HEK293T (cell line): ENCODE results near the gene HSD17B12.

Experiments used
- CTCF ChIA-PET: fragments of 350-600 bp; formaldehyde crosslinking; extraction: SDS; loops from one replicate; lab custom pipeline; 2021; ENCODE audit warnings: antibody characterized with exemption, inconsistent platforms; lab: Yijun Ruan, JAX
- POLR2A ChIA-PET: fragments of 350-600 bp; formaldehyde crosslinking; extraction: SDS; loops from one replicate; lab custom pipeline; 2020; ENCODE audit warnings: antibody characterized with exemption, inconsistent platforms; lab: Yijun Ruan, JAX
- DNase-seq: peaks from one replicate; pipeline ENCODE4 v3.0.0; 2012; ENCODE audit warnings: mixed read lengths; ENCODE audit errors: extremely low spot score
- ARNT ChIP-seq: fragments of 450-650 bp; IDR thresholded peaks from 2 replicates; pipeline ENCODE4 v1.6.1; 2017; ENCODE audit warnings: mild to moderate bottlenecking
- BHLHE40 ChIP-seq: fragments of 450-650 bp; IDR thresholded peaks from 2 replicates; pipeline ENCODE4 v1.6.1; 2016; ENCODE audit warnings: mild to moderate bottlenecking, moderate library complexity, borderline replicate concordance
- CTBP1 ChIP-seq: fragments of 450-650 bp; IDR thresholded peaks from 2 replicates; pipeline ENCODE4 v1.6.1; 2016; ENCODE audit warnings: borderline replicate concordance
- ELF4 ChIP-seq: fragments of 450-650 bp; IDR thresholded peaks from 2 replicates; pipeline ENCODE4 v1.6.1; 2017; ENCODE audit warnings: antibody characterized with exemption
- FOXA1 ChIP-seq: fragments of 450-650 bp; IDR thresholded peaks from 2 replicates; pipeline ENCODE4 v1.6.1; 2016; ENCODE audit warnings: mild to moderate bottlenecking
- FOXK2 ChIP-seq: fragments of 450-650 bp; IDR thresholded peaks from 2 replicates; pipeline ENCODE4 v1.6.1; 2016; ENCODE audit warnings: mild to moderate bottlenecking
- FOXM1 ChIP-seq: fragments of 450-650 bp; IDR thresholded peaks from 2 replicates; pipeline ENCODE4 v1.6.1; 2017; ENCODE audit warnings: mild to moderate bottlenecking, borderline replicate concordance
- HDGF ChIP-seq: fragments of 450-650 bp; IDR thresholded peaks from 2 replicates; pipeline ENCODE4 v1.6.1; 2017; ENCODE audit warnings: antibody characterized with exemption, borderline replicate concordance
- L3MBTL2 ChIP-seq: fragments of 450-650 bp; conservative IDR thresholded peaks from 2 replicates; pipeline ENCODE4 v1.6.1; 2016; ENCODE audit warnings: mild to moderate bottlenecking
- LEF1 ChIP-seq: fragments of 450-650 bp; IDR thresholded peaks from 2 replicates; pipeline ENCODE4 v1.6.1; 2017; ENCODE audit warnings: mild to moderate bottlenecking, borderline replicate concordance
- NFRKB ChIP-seq: fragments of 450-650 bp; IDR thresholded peaks from 2 replicates; pipeline ENCODE4 v1.6.1; 2016; ENCODE audit warnings: mild to moderate bottlenecking, moderate library complexity
- SP1 ChIP-seq: fragments of 450-650 bp; IDR thresholded peaks from 2 replicates; pipeline ENCODE4 v1.6.1; 2017
- SUZ12 ChIP-seq: fragments of 450-650 bp; IDR thresholded peaks from 2 replicates; pipeline ENCODE4 v1.6.1; 2016; ENCODE audit warnings: mild to moderate bottlenecking
- TARDBP ChIP-seq: fragments of 450-650 bp; IDR thresholded peaks from 2 replicates; pipeline ENCODE4 v1.6.1; 2016
- ZNF384 ChIP-seq: fragments of 450-650 bp; IDR thresholded peaks from 2 replicates; pipeline ENCODE4 v1.6.1; 2016
- TF ChIP-seq, protein P1 (sequence below): fragments of 450-650 bp; IDR thresholded peaks from 2 replicates; pipeline ENCODE4 v1.6.1; 2016

HSD17B12 gene

DNA sequence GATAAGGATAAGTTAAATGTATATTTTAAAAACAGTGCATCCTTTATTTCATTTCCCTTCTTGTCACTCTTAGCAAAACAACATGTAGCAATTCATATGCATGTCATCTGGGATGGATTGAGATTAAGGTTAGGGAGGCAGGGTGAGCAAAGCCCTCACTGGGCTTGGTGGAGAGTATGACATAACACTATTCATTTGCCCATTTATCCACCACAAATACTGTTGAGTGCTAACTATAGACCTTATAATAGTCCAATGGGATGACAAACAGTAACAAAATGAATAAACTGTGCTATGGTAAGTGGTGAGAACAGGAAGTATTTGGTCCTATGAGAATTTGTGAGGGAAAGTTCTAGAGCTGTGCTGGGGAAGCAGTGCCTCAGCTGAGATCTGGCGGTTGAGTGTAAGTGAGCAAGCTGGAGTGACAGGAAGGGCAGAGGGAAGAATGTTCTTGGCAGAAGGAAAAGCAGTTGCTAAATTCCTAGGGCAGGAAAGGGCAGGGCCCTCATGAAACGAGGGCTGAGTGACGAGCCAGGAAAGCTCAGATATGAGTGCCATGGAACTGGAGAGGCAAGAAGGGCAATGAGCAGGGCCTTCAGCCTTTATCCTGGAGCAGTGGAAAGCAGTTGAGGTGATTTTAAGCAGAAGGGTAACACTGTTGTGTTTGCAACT, 6.7 kb downstream of the HSD17B12 start:
- no peak for TF ChIP-seq CTBP1
- TF ChIP-seq SUZ12: no peak
- no peak for TF ChIP-seq ARNT
- no peak for TF ChIP-seq FOXA1
- no peak for TF ChIP-seq FOXK2
- no peak for TF ChIP-seq LEF1
- no peak for TF ChIP-seq TARDBP
- no peak for TF ChIP-seq ZNF384
- TF ChIP-seq NFRKB: no peak
- TF ChIP-seq, protein P1, sequence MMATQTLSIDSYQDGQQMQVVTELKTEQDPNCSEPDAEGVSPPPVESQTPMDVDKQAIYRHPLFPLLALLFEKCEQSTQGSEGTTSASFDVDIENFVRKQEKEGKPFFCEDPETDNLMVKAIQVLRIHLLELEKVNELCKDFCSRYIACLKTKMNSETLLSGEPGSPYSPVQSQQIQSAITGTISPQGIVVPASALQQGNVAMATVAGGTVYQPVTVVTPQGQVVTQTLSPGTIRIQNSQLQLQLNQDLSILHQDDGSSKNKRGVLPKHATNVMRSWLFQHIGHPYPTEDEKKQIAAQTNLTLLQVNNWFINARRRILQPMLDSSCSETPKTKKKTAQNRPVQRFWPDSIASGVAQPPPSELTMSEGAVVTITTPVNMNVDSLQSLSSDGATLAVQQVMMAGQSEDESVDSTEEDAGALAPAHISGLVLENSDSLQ: no peak
- TF ChIP-seq FOXM1: no peak
- no peak for TF ChIP-seq ELF4
- no peak for TF ChIP-seq L3MBTL2
- no peak for TF ChIP-seq SP1
- CTCF ChIA-PET: interaction anchor here (1.0 kb wide), 1 partner anchor 111 kb away, joined by 3 read pairs; no protein-coding TSS in a partner anchor
- POLR2A ChIA-PET: no interaction called here
- DNase-seq: no peak

DNA sequence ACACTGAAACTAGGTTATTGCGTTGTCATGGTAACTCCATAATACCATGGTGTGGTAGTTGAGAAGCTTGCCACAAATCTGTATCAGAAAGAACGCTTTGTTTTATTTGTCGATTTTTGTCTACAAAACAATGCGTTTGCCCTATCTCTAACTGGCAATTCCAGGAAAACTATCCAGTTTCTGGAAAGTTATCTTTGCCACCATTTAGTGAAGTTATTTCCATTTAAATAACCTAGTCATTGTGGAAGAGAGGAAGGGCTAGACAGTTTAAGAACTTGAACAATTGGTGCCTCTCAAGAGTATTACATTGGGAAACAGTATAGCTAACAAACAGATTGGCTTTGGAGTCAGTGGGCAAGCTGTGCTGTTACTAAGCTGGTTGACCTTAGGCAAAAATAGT, 7.9 kb downstream of the HSD17B12 start:
- ChIA-PET POLR2A (no interaction called here), CTCF (no interaction called here)
- TF ChIP-seq ARNT (no peak), LEF1 (no peak), BHLHE40 (no peak), HDGF (no peak), L3MBTL2 (no peak), SUZ12 (no peak), FOXM1 (no peak), ELF4 (no peak), FOXA1 (no peak), TARDBP (no peak)
- no peak for DNase-seq

DNA sequence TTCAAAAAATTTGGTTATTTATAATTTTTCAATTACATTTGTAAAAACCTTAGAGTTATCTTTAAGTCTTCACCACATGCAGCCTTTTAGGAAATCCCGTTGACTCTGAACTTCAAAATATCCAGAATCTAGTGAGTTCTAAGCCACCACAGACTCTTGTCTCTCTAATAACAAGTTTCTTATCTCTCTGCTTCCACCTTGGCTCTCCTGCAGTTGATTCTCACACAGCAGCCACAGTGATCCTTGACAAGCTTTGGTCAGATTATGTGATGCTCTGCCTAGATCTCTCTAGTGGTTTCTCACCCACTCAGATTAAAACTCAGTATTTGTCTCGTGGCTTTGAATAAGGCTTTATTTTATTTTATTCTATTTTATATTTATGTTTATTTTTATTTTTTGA, 8.6 kb downstream of the HSD17B12 start:
- POLR2A ChIA-PET: no interaction called here
- CTCF ChIA-PET: no interaction called here
- DNase-seq: no peak
- no peak for TF ChIP-seq L3MBTL2
- no peak for TF ChIP-seq FOXK2
- TF ChIP-seq FOXA1: no peak
- no peak for TF ChIP-seq TARDBP
- TF ChIP-seq SP1: no peak
- TF ChIP-seq CTBP1: no peak
- TF ChIP-seq BHLHE40: no peak
- no peak for TF ChIP-seq NFRKB

DNA sequence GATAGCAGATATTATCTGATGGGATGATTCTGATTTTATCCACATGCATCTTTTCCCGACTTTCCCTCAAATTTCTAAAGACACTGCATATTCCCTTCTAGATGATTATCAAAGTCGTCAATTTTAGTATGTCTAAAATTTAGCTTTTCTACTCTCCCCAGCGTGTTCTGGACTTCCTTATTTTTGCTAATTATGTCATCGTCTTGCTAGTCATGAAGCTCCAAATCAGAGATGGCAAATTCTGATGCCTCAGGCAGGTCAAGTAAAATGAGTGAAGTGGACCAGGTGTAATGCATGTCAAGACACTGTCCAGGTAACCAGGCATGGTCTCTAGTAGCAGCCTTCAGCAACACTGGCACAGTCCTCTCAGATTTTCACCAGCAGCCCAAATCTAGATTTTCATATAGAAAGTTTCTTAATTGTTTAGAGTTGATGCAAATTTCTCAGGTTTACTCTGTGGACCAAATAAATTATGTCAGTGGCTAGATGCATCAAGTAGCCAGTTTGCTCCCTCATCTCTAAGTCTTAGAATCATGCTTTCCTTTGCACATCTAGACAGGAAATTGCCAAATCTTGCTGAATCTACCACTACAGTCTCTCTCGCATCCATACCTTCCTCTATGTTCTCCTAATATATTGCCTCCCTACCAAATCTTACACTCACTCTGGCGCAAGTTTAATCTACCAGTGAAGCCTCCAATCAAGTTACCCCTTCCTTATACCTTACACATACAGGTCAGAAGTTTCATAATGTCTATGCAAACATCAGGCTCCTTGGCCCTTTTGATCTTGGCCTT, 10.6 kb downstream of the HSD17B12 start:
- TF ChIP-seq FOXM1 (no peak), FOXK2 (no peak)
- CTCF ChIA-PET: no interaction called here
- POLR2A ChIA-PET: no interaction called here
- no peak for DNase-seq

DNA sequence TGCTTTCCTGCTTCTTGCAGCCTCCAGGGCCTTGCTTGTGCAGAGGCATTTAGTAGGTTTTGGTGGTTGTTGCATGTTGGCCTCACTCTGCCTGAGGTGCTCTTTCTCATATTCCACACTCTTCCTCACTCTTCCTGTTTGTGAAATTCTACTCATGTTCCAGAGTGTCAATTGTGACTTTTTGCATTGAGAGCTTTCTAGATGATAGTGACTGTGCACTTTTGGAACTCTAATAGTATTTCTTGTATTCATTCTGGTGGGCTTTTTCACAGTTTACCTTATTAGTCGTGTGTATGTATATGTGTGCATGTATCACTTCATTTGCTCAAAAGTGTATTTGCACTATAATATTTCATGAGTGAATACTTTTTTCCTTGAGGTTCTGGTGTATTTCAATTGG, 11.3 kb downstream of the HSD17B12 start:
- ChIA-PET POLR2A (no interaction called here), CTCF (no interaction called here)
- DNase-seq: no peak
- TF ChIP-seq SP1 (no peak), NFRKB (no peak), TARDBP (no peak), ARNT (no peak), HDGF (no peak), ZNF384 (no peak), SUZ12 (no peak), ELF4 (no peak), FOXK2 (no peak), FOXM1 (no peak), BHLHE40 (no peak), CTBP1 (no peak), L3MBTL2 (no peak), FOXA1 (no peak), LEF1 (no peak)
- TF ChIP-seq, protein P1: no peak

DNA sequence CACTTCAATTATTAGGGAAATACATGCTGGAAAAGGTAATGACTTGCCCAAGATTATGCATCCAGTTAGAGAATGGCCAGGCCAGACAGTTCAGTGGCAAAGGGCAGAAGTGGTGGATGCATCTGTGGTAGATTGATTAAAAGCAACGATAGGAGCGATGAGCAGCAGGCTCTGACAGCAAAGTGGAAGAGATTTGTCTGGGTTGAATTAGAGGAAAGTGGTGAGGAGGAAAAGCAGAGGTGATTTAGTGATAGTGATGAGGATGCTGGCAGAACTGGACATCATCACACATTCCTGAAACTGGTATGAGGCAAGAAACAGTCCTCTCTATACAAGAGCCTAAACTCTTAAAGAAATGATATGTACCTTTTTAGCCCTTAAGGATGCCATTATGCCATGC, 12.5 kb downstream of the HSD17B12 start:
- POLR2A ChIA-PET: interaction anchor here (1.0 kb wide), 1 partner anchor 13 kb away, joined by 3 read pairs; no protein-coding TSS in a partner anchor
- CTCF ChIA-PET: no interaction called here
- no peak for TF ChIP-seq ELF4
- no peak for TF ChIP-seq FOXA1
- no peak for TF ChIP-seq FOXK2
- no peak for TF ChIP-seq ARNT
- TF ChIP-seq, protein P1: no peak
- no peak for TF ChIP-seq BHLHE40
- TF ChIP-seq CTBP1: no peak
- TF ChIP-seq LEF1: no peak
- TF ChIP-seq ZNF384: no peak
- DNase-seq: no peak
